Smooth muscle cell (in vitro differentiated cells): ENCODE results near the gene WNT4. TPM values are rescaled to one million over a fixed set of nuclear protein-coding genes. Genes with fewer than 3 reads are reported as not detected.

Experiments used
- DNase-seq: peaks from one replicate; lab custom pipeline; 2025; ENCODE audit not compliant: unreplicated experiment; lab: John Stamatoyannopoulos, UW
- H2AFZ ChIP-seq: fragments of 200-600 bp; sonication (generic); 2 replicates; pipeline ENCODE4 v1.6.0; 2016; ENCODE audit warnings: antibody characterized with exemption, low read depth, mild to moderate bottlenecking
- H3F3A ChIP-seq: fragments of 200-600 bp; sonication (generic); 2 replicates; pipeline ENCODE4 v1.6.0; 2017; ENCODE audit warnings: antibody characterized with exemption, low read depth
- H3K27ac ChIP-seq: fragments of 200-600 bp; sonication (generic); 2 replicates; pipeline ENCODE4 v1.5.1; 2016; ENCODE audit warnings: low read depth, mild to moderate bottlenecking
- H3K27me3 ChIP-seq: fragments of 200-600 bp; sonication (generic); 2 replicates; pipeline ENCODE4 v1.6.1; 2016; ENCODE audit warnings: low read depth, mild to moderate bottlenecking
- H3K36me3 ChIP-seq: fragments of 200-600 bp; sonication (generic); 2 replicates; pipeline ENCODE4 v1.5.1; 2016; ENCODE audit warnings: low read depth
- H3K4me1 ChIP-seq: fragments of 200-600 bp; sonication (generic); 2 replicates; pipeline ENCODE4 v1.5.1; 2016; ENCODE audit warnings: low read depth
- H3K4me2 ChIP-seq: fragments of 200-600 bp; sonication (generic); 2 replicates; pipeline ENCODE4 v1.6.0; 2016; ENCODE audit warnings: mild to moderate bottlenecking
- H3K4me3 ChIP-seq: fragments of 200-600 bp; sonication (generic); 2 replicates; pipeline ENCODE4 v1.5.1; 2016; ENCODE audit warnings: mild to moderate bottlenecking
- H3K79me2 ChIP-seq: fragments of 200-600 bp; sonication (generic); 2 replicates; pipeline ENCODE4 v1.6.0; 2016; ENCODE audit warnings: low read depth, mild to moderate bottlenecking
- H3K9ac ChIP-seq: fragments of 200-600 bp; sonication (generic); 2 replicates; pipeline ENCODE4 v1.6.0; 2016; ENCODE audit warnings: low read depth
- H3K9me3 ChIP-seq: fragments of 200-600 bp; sonication (generic); replicated peaks from 2 replicates; pipeline ENCODE4 v1.5.1; 2016; ENCODE audit warnings: low read depth
- H4K20me1 ChIP-seq: fragments of 200-600 bp; sonication (generic); 2 replicates; pipeline ENCODE4 v1.6.0; 2016; ENCODE audit warnings: low read depth
- WGBS: methylation state at CpG from one replicate; pipeline ENCODE4 v1.1.7; 2016; ENCODE audit warnings: low lambda C conversion rate; 5-methylcytosine and 5-hydroxymethylcytosine counted together
- polyA plus RNA-seq: library from polyadenylated mRNA; unstranded; fragments of >200 nt; fragmentation: Nextera tagmentation; extraction: Ambion mirVana; gene quantifications from 2 replicates; pipeline ENCODE4 v1.2.1, GENCODE V29; 2016
- total RNA-seq: library from RNA; depleted of rRNA; stranded (reverse); fragments of >200 nt; gene quantifications from 2 replicates; pipeline ENCODE4 v1.2.3, GENCODE V29; 2014
- TF ChIP-seq, protein P1 (sequence below): fragments of 200-600 bp; sonication (generic); IDR thresholded peaks from 2 replicates; pipeline ENCODE4 v1.5.1; 2017; ENCODE audit warnings: borderline replicate concordance, mild to moderate bottlenecking, antibody characterized with exemption; ENCODE audit not compliant: insufficient read depth, poor library complexity, severe bottlenecking

WNT4 gene
- total and polyA plus RNA-seq, 2 experiments from 2014 or later = 0.18 to 0.55 TPM

DNA sequence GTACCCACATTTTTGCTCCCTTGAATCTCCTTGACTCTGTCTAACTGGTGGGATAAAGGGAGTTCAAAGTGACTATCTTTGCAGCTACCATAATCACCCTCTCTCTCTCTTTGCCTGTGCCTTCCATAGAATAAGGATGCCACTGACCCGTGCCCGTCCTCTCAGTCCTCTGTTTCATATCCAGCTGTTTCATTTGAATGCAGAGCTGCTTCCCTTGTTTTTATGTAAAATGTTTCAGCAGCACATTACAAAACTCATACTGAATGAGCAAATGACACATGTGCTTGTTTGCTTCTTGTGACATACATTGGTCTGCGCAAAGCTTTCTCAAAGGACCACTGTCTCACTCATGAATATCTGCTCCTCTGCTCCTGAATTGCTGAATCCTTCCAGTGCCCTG, 52.0 kb downstream of the WNT4 start:
- Histone ChIP-seq H3K4me1 (peaks cover 9% of the 10 kb centered on the region), H3K9me3 (no peaks in the 10 kb centered on the region), H3K79me2 (peaks cover 95% of the 10 kb centered on the region), H3F3A (peaks cover 5% of the 10 kb centered on the region), H3K4me2 (no peak overlapping the region), H3K9ac (no peak overlapping the region), H3K4me3 (no peak overlapping the region), H3K27ac (no peak overlapping the region), H2AFZ (no peak overlapping the region), H4K20me1 (peaks cover 98% of the 10 kb centered on the region), H3K27me3 (no peaks in the 10 kb centered on the region), H3K36me3 (peaks cover 9% of the 10 kb centered on the region)
- 72% methylated on average over 3 of the region's 3 CpGs for WGBS
- TF ChIP-seq, protein P1, sequence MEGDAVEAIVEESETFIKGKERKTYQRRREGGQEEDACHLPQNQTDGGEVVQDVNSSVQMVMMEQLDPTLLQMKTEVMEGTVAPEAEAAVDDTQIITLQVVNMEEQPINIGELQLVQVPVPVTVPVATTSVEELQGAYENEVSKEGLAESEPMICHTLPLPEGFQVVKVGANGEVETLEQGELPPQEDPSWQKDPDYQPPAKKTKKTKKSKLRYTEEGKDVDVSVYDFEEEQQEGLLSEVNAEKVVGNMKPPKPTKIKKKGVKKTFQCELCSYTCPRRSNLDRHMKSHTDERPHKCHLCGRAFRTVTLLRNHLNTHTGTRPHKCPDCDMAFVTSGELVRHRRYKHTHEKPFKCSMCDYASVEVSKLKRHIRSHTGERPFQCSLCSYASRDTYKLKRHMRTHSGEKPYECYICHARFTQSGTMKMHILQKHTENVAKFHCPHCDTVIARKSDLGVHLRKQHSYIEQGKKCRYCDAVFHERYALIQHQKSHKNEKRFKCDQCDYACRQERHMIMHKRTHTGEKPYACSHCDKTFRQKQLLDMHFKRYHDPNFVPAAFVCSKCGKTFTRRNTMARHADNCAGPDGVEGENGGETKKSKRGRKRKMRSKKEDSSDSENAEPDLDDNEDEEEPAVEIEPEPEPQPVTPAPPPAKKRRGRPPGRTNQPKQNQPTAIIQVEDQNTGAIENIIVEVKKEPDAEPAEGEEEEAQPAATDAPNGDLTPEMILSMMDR = no peak
- no peak for DNase-seq

DNA sequence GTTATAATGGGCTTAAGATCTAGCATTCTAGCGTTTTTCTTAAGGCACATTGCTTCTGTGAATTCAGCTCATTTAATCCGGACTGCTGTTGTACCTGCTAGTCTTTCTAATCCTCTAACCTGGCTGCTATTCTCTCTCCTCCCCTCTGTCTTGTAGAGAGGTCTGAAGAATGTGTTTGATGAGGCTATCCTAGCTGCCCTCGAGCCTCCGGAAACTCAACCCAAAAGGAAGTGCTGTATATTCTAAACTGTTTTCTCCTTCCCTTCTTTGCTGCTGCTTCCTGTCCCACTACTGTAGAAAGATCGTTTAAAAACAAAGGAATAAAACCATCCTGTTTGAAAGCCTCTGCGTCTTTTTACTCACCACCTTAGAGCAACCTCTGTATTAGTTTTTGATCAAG, 53.1 kb downstream of the WNT4 start:
- Histone ChIP-seq H3K27me3 (no peaks in the 10 kb centered on the region), H3K9me3 (no peaks in the 10 kb centered on the region), H3K4me1 (peaks cover 9% of the 10 kb centered on the region), H3K9ac (no peak overlapping the region), H2AFZ (no peak overlapping the region), H3F3A (peaks cover 1% of the 10 kb centered on the region), H3K36me3 (peaks cover 9% of the 10 kb centered on the region), H3K4me3 (no peak overlapping the region), H3K27ac (peak overlapping the region; percentile 29), H4K20me1 (peaks cover 98% of the 10 kb centered on the region), H3K79me2 (peaks cover 95% of the 10 kb centered on the region), H3K4me2 (no peak overlapping the region)
- no peak for DNase-seq
- TF ChIP-seq, protein P1 = no peak
- WGBS = 46% methylated on average over 6 of the region's 6 CpGs

DNA sequence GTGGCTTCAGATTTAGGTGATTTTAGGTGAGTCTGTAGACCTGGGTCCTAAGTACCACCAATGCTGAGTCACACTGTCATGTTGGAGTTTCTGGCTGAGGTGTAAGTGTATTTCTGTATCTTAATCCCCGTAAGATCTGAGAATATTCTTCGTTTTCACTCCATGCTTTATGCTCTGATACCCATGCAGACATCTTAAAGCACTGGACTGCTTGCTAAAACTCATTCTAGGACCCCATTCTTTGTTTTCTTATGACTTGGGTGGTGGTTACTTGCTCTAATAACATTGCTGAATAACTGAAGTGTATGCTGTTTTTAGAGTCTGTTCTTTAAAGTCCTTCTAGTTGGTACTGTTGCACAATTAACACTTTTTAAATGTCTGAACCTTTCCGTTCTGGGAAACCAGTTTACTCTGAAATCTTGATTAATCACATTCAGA, 53.7 kb downstream of the WNT4 start:
- no peak overlapping the region for H3K4me2 ChIP-seq
- H3K27ac ChIP-seq = peak overlapping the region; percentile 29
- peaks cover 9% of the 10 kb centered on the region for H3K36me3 ChIP-seq
- H3K4me3 ChIP-seq = no peak overlapping the region
- H4K20me1 ChIP-seq = peaks cover 99% of the 10 kb centered on the region
- H3K79me2 ChIP-seq = peaks cover 97% of the 10 kb centered on the region
- no peaks in the 10 kb centered on the region for H3K27me3 ChIP-seq
- H3K9ac ChIP-seq = no peak overlapping the region
- no peaks in the 10 kb centered on the region for H3K9me3 ChIP-seq
- TF ChIP-seq, protein P1 = no peak
- no peak overlapping the region for H2AFZ ChIP-seq
- WGBS = 68% methylated on average over 3 of the region's 3 CpGs
- peaks cover 9% of the 10 kb centered on the region for H3K4me1 ChIP-seq
- DNase-seq = no peak
- H3F3A ChIP-seq = no peaks in the 10 kb centered on the region

GRCh38 chr1:22088331-22088730, 54.6 kb downstream of the WNT4 start:
- Histone ChIP-seq H3K27ac (peak overlapping the region; percentile 29), H3K4me3 (no peak overlapping the region), H3K4me1 (peaks cover 9% of the 10 kb centered on the region), H3K36me3 (peaks cover 9% of the 10 kb centered on the region), H3K27me3 (no peaks in the 10 kb centered on the region), H3K9ac (no peak overlapping the region), H3K79me2 (peaks cover 98% of the 10 kb centered on the region), H3K9me3 (no peaks in the 10 kb centered on the region), H4K20me1 (peaks cover 100% of the 10 kb centered on the region), H3F3A (no peaks in the 10 kb centered on the region), H2AFZ (no peak overlapping the region), H3K4me2 (peak overlapping the region; percentile 0)
- WGBS = 65% methylated on average over 2 of the region's 2 CpGs
- no peak for DNase-seq
- TF ChIP-seq, protein P1 = no peak
